GM12878 (cell line): Measurements from ENCODE around the gene CFDP1. TPM values are rescaled to one million over a fixed set of nuclear protein-coding genes. Genes with fewer than 3 reads are reported as not detected.

Source experiments
- ATAC-seq: fragments of 200-7000 bp; cut with Tn5 transposase; 3 replicates; pipeline ENCODE4 v1.9.1; 2020; ENCODE audit warnings: mild to moderate bottlenecking, moderate library complexity
- BruUV-seq: library from RNA; stranded (reverse); fragments of 400-500 nt; replicated peaks from 2 replicates; lab custom pipeline; 2021; lab: Mats Ljungman, UMichigan
- CTCF ChIA-PET: fragments of 300-600 bp; sonication (Branson Sonifier 250); formaldehyde crosslinking; extraction: SDS; loops from one replicate; lab custom pipeline; 2021; ENCODE audit warnings: inconsistent platforms; lab: Yijun Ruan, JAX
- POLR2A ChIA-PET: fragments of 350-600 bp; formaldehyde crosslinking; extraction: SDS; loops from one replicate; lab custom pipeline; 2021; ENCODE audit warnings: inconsistent platforms; lab: Charles Lee
- RAD21 ChIA-PET: fragments of 300-600 bp; sonication (Branson Sonifier 250); formaldehyde crosslinking; loops from one replicate; lab custom pipeline; 2023; ENCODE audit warnings: antibody characterized with exemption; ENCODE audit not compliant: unreplicated experiment; lab: Charles Lee
- SMC1A ChIA-PET: fragments of 300-600 bp; sonication (Branson Sonifier 250); formaldehyde crosslinking; loops from one replicate; lab custom pipeline; 2023; ENCODE audit not compliant: unreplicated experiment, uncharacterized antibody; lab: Charles Lee
- DNase-seq: peaks from one replicate; pipeline ENCODE4 v3.0.0-alpha.2; 2011; ENCODE audit warnings: low read depth, low spot score
- FAIRE-seq: peaks from 3 replicates; lab custom pipeline; 2011; peaks lifted over from hg19 to GRCh38; lab: Jason Lieb, UNC
- H2AFZ ChIP-seq: 2 replicates; pipeline ENCODE4 v1.6.0; 2011; ENCODE audit warnings: low read depth, low read length, control low read depth; ENCODE audit not compliant: control insufficient read depth
- H3K27ac ChIP-seq: 2 replicates; pipeline ENCODE4 v1.5.1; 2011; ENCODE audit warnings: control low read depth; ENCODE audit not compliant: control insufficient read depth, insufficient read depth
- H3K27me3 ChIP-seq, 2 experiments: replicated peaks in 1 of 2; 2 replicates each; pipeline versions ENCODE4 v1.6.0 to v1.6.1; 2011; ENCODE audit warnings: low read length in 1 of 2; ENCODE audit not compliant: control insufficient read depth in 2 of 2, insufficient read depth in 2 of 2
- H3K36me3 ChIP-seq, 2 experiments: 2 replicates each; pipeline ENCODE4 v1.5.1; 2011; ENCODE audit warnings: low read length in 1 of 2; ENCODE audit not compliant: control insufficient read depth in 2 of 2, insufficient read depth in 2 of 2
- H3K4me1 ChIP-seq: 2 replicates; pipeline ENCODE4 v1.6.1; 2011; ENCODE audit warnings: mild to moderate bottlenecking, low read length, moderate library complexity, mixed read lengths; ENCODE audit not compliant: control insufficient read depth, insufficient read depth
- H3K4me2 ChIP-seq: 2 replicates; pipeline ENCODE4 v1.6.0; 2011; ENCODE audit warnings: control low read depth; ENCODE audit not compliant: control insufficient read depth, insufficient read depth
- H3K4me3 ChIP-seq: fragments of 200-600 bp; sonication (generic); 2 replicates; pipeline ENCODE4 v1.5.1; 2016
- H3K79me2 ChIP-seq: 2 replicates; pipeline ENCODE4 v1.6.0; 2011; ENCODE audit warnings: low read length; ENCODE audit not compliant: control insufficient read depth, insufficient read depth
- H3K9ac ChIP-seq: 2 replicates; pipeline ENCODE4 v1.8.0; 2011; ENCODE audit warnings: low read length, control low read depth, mixed read lengths; ENCODE audit not compliant: control insufficient read depth, insufficient read depth
- H3K9me3 ChIP-seq: replicated peaks from 3 replicates; pipeline ENCODE4 v1.5.1; 2011; ENCODE audit warnings: mild to moderate bottlenecking, low read length; ENCODE audit not compliant: control insufficient read depth, insufficient read depth
- H4K20me1 ChIP-seq: 2 replicates; pipeline ENCODE4 v1.6.0; 2011; ENCODE audit not compliant: control insufficient read depth, insufficient read depth
- DPF2 ChIP-seq: fragments of 450-650 bp; IDR thresholded peaks from 2 replicates; pipeline ENCODE4 v1.6.1; 2017; ENCODE audit warnings: mild to moderate bottlenecking
- EED ChIP-seq: sonication (generic); IDR thresholded peaks from 2 replicates; pipeline ENCODE4 v1.6.1; 2016; ENCODE audit warnings: antibody characterized with exemption, low read depth
- ETV6 ChIP-seq, 2 experiments: fragments of 450-650 bp in 1 of 2; IDR thresholded peaks in 1 of 2; conservative IDR thresholded peaks in 1 of 2; 2 replicates each; pipeline ENCODE4 v1.6.1; 2014; ENCODE audit warnings: antibody characterized with exemption in 1 of 2, borderline replicate concordance in 1 of 2, low read depth in 1 of 2, mild to moderate bottlenecking in 1 of 2, moderate library complexity in 1 of 2
- NFIC ChIP-seq: IDR thresholded peaks from 2 replicates; pipeline ENCODE4 v1.6.1; 2012; ENCODE audit warnings: low read depth, mild to moderate bottlenecking, inconsistent platforms, low read length, moderate library complexity
- PAX8 ChIP-seq: fragments of 450-650 bp; IDR thresholded peaks from 2 replicates; pipeline ENCODE4 v1.6.1; 2017; ENCODE audit warnings: mild to moderate bottlenecking, moderate library complexity
- PBX3 ChIP-seq: IDR thresholded peaks from 2 replicates; pipeline ENCODE4 v1.6.1; 2011; ENCODE audit warnings: mild to moderate bottlenecking, low read depth, low read length, moderate library complexity; ENCODE audit not compliant: insufficient replicate concordance
- PML ChIP-seq: IDR thresholded peaks from 2 replicates; pipeline ENCODE4 v1.6.1; 2012; ENCODE audit warnings: low read length, inconsistent platforms
- RFX5 ChIP-seq: IDR thresholded peaks from 2 replicates; pipeline ENCODE4 v1.6.1; 2011; ENCODE audit warnings: low read depth, low read length, improper control_type of control experiment
- SMC3 ChIP-seq: IDR thresholded peaks from 2 replicates; pipeline ENCODE4 v1.6.1; 2011; ENCODE audit warnings: low read length, improper control_type of control experiment, borderline replicate concordance
- ZZZ3 ChIP-seq: IDR thresholded peaks from 2 replicates; pipeline ENCODE4 v1.6.1; 2011; ENCODE audit warnings: low read depth; ENCODE audit not compliant: control insufficient read depth, insufficient read length
- WGBS: methylation state at CpG from one replicate; pipeline ENCODE4 v1.1.6; 2016; ENCODE audit warnings: low lambda C conversion rate; ENCODE audit not compliant: insufficient replicate concordance, insufficient coverage; ENCODE audit errors: missing lambda C conversion rate; 5-methylcytosine and 5-hydroxymethylcytosine counted together
- in situ Hi-C: fragments of 300-500 bp; cut with MboI; formaldehyde crosslinking; loops from 9 replicates; pipeline ENCODE4 v1.14.3; 2018; ENCODE audit warnings: mixed read lengths
- intact Hi-C: fragments of 100-400 bp; cut with micrococcal nuclease; formaldehyde crosslinking; loops from one replicate; pipeline ENCODE4 v1.14.2; 2022; ENCODE audit not compliant: unreplicated experiment
- polyA plus RNA-seq, 11 experiments: library from polyadenylated mRNA; depleted of rRNA in 4 of 11; unstranded in 6 of 11; stranded (reverse) in 5 of 11; fragments of >200 nt; fragmentation: Nextera tagmentation in 4 of 11; fragmentation: Illumina TruSeq in 1 of 11; extraction: Ambion mirVana in 4 of 11; extraction: Trizol in 1 of 11; gene quantifications; 1 replicate in 1 of 11; 2 replicates in 10 of 11; pipeline versions ENCODE4 v1.2.1 to v1.2.3, GENCODE V29; 2011 to 2016; ENCODE audit warnings: inconsistent platforms in 2 of 11, missing spikeins in 2 of 11, low read depth in 1 of 11
- total RNA-seq, 4 experiments: library from RNA; depleted of rRNA in 3 of 4; stranded (reverse); fragments of >200 nt in 3 of 4; fragmentation: Illumina TruSeq in 1 of 4; extraction: Trizol in 1 of 4; gene quantifications; 2 replicates each; pipeline versions ENCODE4 v1.2.1 to v1.2.3, GENCODE V29; 2013 to 2021
- TF ChIP-seq, protein P1 (sequence below), 3 experiments: IDR thresholded peaks in 2 of 3; conservative IDR thresholded peaks in 1 of 3; 2 replicates each; pipeline ENCODE4 v1.5.1; 2011; ENCODE audit warnings: low read depth in 3 of 3, low read length in 3 of 3, mild to moderate bottlenecking in 3 of 3, control low read depth in 2 of 3, moderate library complexity in 2 of 3, inconsistent platforms in 1 of 3, mixed read lengths in 1 of 3; ENCODE audit not compliant: control insufficient read depth in 2 of 3, insufficient read depth in 1 of 3; ENCODE audit errors: extremely low read depth in 1 of 3
- TF ChIP-seq, protein P2 (sequence below): fragments of 450-650 bp; IDR thresholded peaks from 2 replicates; pipeline ENCODE4 v1.6.1; 2016; ENCODE audit warnings: mild to moderate bottlenecking

The CFDP1 gene
- total and polyA plus RNA-seq, 10 of the 15 experiments (the other 5 are each of a cell fraction or from before 2014, with no cell fraction given): 22.3 to 64.8 (median 36.7) TPM

- RAD21 ChIA-PET: interaction anchor here (0.8 to 5.3 kb wide), 12 partner anchors 9 to 121 kb away, joined by 3 to 50 read pairs (median 4); no protein-coding TSS in a partner anchor
- peak; percentile 61 for ATAC-seq
- SMC1A ChIA-PET: interaction anchor here (0.9 to 5.6 kb wide), 11 partner anchors 8 to 121 kb away, joined by 3 to 91 read pairs (median 6); no protein-coding TSS in a partner anchor
- WGBS: 42% methylated on average over 3 of the region's 3 CpGs
- in situ Hi-C loops (no loop called here), intact Hi-C loops (loop anchor here (1.0 kb wide), 1 partner anchor 60 kb away; no protein-coding TSS in a partner anchor)
- no peak for DNase-seq
- Histone ChIP-seq H2AFZ (no peak overlapping the region), H3K4me2 (no peak overlapping the region; the same call in 1 of the 2 replicates), H3K4me1 (peaks cover 34% of the 10 kb centered on the region), H3K36me3 (no peaks in the 10 kb centered on the region), H3K4me3 (no peak overlapping the region), H3K27ac (peak overlapping the region; percentile 79), H3K9me3 (no peaks in the 10 kb centered on the region), H3K79me2 (no peaks in the 10 kb centered on the region), H4K20me1 (no peaks in the 10 kb centered on the region), H3K9ac (no peak overlapping the region), H3K27me3 (no peaks in the 10 kb centered on the region)
- POLR2A ChIA-PET: interaction anchor here (1.2 kb wide), 2 partner anchors 16 to 60 kb away, joined by 3 to 4 read pairs; no protein-coding TSS in a partner anchor
- FAIRE-seq: no peak
- no TSS peak for BruUV-seq
- TF ChIP-seq DPF2 (no peak), PAX8 (no peak), ETV6 (conservative IDR thresholded peaks at IDR 0.05 in 1 of 2, IDR thresholded peaks at IDR 0.05 in 1 of 2; ENCODE audit: borderline replicate concordance in 1 of 2, low read depth in 1 of 2) (no peak), SMC3 (peak; percentile 12; the same call in 1 of the 2 replicates), ZZZ3 (no peak), EED (no peak), RFX5 (no peak), NFIC (no peak), PBX3 (peak; percentile 66), PML (no peak)
- TF ChIP-seq, protein P1, sequence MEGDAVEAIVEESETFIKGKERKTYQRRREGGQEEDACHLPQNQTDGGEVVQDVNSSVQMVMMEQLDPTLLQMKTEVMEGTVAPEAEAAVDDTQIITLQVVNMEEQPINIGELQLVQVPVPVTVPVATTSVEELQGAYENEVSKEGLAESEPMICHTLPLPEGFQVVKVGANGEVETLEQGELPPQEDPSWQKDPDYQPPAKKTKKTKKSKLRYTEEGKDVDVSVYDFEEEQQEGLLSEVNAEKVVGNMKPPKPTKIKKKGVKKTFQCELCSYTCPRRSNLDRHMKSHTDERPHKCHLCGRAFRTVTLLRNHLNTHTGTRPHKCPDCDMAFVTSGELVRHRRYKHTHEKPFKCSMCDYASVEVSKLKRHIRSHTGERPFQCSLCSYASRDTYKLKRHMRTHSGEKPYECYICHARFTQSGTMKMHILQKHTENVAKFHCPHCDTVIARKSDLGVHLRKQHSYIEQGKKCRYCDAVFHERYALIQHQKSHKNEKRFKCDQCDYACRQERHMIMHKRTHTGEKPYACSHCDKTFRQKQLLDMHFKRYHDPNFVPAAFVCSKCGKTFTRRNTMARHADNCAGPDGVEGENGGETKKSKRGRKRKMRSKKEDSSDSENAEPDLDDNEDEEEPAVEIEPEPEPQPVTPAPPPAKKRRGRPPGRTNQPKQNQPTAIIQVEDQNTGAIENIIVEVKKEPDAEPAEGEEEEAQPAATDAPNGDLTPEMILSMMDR (IDR thresholded peaks at IDR 0.05 in 2 of 3, conservative IDR thresholded peaks at IDR 0.05 in 1 of 3; ENCODE audit: control insufficient read depth in 2 of 3, extremely low read depth in 1 of 3, insufficient read depth in 1 of 3, low read depth in 3 of 3, low read length in 3 of 3): peak in 2 of 3 experiments; percentile 3 to 11; a peak in 1 of 6 replicates
- TF ChIP-seq, protein P2, sequence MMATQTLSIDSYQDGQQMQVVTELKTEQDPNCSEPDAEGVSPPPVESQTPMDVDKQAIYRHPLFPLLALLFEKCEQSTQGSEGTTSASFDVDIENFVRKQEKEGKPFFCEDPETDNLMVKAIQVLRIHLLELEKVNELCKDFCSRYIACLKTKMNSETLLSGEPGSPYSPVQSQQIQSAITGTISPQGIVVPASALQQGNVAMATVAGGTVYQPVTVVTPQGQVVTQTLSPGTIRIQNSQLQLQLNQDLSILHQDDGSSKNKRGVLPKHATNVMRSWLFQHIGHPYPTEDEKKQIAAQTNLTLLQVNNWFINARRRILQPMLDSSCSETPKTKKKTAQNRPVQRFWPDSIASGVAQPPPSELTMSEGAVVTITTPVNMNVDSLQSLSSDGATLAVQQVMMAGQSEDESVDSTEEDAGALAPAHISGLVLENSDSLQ: peak; percentile 89
- CTCF ChIA-PET: interaction anchor here (0.8 to 3.5 kb wide), 11 partner anchors 15 to 322 kb away, joined by 3 to 39 read pairs (median 9); partner anchors contain the start of gene ZNRF1
Observed at GRCh38 chr16:75320435-75320834, 112.9 kb downstream of the CFDP1 start.
